Stimulated activated CD8-positive, alpha-beta memory T cell treated with anti-CD3 and anti-CD28 coated beads, Interleukin-4, amount 100 ng/mL, for 4 hours (primary cell): Measurements from ENCODE around the gene MTA3.
A peak's percentile ranks its signal among the peaks of the same experiment; 100 is the strongest.

Experiments
- DNase-seq, 2 donors: peaks; one replicate each; pipeline ENCODE4 v3.0.0-alpha.2; 2020; ENCODE audit warnings: low read depth in 2 of 2, low spot score in 1 of 2

MTA3 gene

DNA sequence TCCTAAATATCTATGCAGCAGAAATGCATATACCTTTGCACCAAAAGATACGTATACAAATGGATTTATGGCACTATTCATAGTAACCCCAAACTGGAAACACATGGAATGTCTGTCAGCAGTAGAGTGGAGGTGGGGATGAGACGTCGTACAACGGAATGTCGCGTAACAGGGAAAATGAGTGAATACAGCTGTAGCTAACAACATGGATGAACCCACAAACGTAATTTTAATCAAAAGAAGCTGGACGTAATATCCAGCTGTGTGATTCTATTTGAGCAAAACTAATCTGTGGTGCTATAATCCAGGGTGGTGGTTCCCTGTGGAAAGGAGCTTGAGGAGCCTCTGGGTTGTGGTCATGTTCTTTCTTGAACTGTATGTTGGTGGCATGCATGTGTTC, 89.9 kb downstream of the MTA3 start:
- DNase-seq = no peak

DNA sequence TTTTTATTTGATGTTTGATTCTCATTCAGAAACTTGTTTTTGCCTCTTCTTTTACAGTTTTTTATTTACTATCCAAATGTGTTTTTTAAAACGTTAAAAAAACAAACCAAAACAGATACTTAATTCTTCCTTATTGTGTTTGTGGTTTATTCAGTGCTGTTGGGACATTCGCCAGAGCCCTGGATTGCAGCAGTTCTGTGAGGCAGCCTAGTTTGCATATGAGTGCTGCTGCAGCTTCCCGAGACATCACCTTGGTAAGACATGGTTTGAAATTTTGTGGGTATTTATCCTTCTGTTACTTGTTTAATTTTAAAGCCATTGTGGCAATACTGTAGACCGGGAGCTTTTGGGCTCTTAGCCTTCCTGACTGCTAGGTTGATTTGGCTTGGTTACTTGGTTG, 91.2 kb downstream of the MTA3 start:
- no peak for DNase-seq

DNA sequence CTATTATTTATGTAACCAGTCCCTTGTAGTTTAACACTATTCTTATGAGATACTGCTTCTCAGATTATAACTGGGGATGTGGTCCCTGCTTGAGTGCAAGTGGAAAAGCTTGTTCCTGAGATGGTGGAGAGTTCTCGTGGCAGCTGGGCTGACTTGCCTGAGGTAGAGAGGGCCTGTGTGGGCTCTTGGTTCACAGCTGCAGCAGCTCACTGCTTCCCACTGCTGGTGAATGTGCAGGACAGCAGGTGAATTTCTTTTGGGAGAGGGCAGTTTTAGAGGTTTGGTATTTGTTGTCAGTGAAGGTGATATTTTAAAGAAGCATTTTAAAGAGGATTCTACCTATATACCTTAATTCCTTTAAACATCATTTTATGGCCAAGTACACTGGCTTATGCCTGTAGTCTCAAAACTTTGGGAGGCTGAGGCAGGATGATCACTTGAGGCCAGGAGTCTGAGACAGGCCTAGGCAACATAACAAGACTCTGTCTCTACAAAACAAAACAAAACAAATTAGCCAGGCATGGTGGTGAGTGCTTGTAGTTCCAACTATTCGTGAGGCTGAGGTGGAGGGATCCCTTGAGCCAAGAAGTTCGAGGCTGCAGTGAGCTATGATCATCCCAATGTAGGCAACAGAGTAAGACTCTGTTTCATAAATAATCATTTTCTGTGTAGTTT, 94.8 kb downstream of the MTA3 start:
- peak; percentile 21 to 26 for DNase-seq

DNA sequence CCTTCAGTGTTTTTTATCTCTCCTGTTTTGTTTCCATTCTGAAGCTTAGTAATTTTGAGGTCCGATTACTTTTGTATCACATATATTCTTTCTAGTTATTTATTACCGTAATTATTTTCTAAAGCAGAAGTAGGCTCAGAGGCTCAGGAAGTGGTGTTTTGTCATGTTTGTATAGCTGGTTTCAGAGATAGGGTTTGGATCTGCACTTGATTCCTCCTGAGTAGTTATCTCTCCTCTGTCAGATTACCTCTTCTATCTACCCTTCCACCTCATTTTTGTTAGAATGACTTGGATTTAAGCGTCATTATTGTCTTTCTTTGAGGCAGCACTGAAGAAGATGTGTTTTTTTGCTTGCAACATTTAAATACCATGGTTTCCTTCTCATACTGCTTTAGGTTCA, 95.4 kb downstream of the MTA3 start:
- no peak for DNase-seq

DNA sequence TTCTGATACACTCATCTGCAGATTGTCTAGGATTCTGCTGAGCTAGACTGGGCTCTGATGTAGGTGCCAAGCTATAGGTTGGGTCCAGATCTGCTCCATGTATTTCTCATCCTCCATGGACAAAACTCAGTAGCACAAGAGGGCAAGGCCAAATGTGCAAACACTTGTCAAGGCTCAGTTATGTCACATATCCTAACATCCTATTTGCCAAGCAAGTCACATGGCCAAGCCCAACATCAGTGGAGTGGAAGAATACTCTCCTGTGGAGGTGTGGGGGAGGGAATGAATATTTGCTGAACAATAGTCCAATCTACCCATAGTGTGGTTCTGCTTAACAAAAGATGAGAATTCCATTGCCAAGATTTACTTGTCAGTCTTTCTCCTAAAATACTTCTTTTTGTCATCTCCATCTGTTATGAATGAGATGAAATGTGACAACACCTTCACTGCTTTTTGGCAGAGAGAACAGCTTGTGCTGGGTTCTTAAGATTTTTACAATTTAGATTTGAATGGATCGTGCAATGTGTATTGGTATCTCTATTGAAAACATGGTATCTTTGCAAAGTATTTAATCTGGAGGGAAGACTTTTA, 105.7 kb downstream of the MTA3 start:
- DNase-seq = no peak

DNA sequence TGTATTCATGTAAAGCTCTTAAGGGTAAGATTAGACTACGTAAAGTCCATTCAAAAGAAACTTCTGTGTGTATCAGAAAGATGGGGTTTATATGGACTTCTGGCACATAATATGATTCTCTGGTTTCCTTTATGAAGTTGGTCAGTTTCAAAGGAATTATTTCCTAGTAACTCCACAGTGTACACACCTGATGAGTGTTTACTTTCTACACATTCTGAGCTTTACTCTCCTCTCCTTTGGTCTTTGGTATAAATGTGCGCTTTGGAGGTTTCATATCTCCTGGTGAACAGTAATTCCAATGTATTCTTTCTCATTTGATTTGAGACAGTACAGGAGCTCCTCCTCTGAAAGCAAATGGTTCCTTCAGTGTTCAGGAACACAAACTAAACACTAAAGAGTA, 107.4 kb downstream of the MTA3 start:
- DNase-seq = no peak

DNA sequence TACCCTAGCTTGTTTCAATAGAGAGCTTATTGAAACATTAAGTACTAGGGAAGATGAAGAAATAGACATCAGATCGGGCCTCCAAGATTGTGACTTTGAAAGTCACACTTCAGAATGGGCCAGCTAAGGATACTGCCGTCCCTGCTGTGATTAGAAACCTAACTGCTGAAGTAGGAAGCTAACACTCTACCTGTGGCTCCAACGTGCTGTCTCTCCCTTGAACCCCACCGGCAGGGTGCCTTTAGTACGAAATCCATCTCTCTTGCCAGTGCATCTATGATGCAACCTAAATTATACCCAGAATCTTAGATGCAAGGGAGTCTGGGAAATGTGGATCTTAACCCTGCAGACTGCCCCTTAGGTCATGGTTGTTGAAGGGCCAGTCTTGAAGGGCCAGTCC, 116.9 kb downstream of the MTA3 start:
- DNase-seq = no peak

DNA sequence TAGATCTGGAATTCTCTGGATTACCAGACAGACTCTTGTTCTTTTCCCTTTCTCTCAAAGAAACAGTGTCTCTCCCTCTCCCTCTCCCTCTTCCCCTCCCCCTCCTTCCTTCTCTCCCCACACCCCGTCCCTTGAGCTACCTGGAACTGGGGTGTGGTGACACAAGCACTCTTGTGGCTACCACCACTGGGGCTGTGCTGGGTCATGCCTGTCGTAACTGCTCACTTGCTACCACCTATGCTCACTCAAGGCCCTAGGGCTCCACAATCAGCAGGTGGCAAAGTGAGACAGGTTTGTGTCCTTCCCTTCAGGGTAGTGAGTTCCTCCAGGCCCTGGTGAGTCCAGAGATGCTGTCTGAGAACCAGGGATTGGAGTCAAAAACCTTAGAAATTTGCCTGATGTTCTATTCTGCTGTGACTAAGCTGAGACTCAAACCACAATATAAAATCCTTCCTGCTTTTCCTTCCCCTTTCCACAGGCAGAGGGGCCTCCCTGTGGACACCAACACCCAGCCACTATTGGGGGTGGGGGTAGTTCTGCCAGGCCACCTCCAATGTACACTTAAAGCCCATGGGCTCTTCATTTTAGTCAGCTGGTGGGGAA, 124.7 kb downstream of the MTA3 start:
- no peak for DNase-seq

DNA sequence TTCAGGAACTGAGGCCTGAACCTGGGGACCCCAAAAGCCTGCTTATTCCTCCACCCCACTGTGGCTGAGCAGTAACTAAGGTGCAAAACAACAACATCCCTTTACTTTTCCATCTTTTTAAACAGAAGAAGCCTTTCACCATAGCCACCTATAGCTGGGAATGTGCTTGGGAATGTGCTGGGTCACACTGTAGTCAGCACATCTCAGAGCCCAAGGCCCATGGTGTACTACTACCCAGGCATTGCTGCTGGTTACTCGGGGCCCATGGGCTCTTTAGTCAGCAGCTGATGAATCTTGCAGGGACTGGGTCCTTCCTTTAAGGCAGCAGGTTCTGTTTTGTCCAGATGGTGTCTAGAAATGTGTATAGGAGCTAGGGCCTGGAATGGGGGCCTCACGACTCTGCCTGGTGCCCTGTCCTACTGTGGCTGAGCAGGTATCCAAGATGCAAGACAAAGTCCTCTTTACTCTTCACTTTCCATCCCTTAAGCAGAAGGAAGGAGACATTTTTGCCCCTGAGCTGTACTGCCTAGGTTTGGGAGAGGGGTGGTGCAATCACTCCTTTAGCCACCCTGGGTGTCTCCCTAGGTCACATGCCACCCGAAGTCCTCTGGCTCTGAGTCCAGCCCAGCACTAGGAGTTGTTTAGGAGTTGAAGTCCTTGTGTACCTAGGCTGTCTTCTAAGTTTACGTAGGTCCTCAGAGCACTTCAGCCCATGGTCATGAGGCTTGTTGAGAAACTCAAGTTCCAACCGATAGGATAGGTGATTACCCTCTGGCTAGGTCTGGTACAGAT, 125.5 kb downstream of the MTA3 start:
- no peak for DNase-seq

DNA sequence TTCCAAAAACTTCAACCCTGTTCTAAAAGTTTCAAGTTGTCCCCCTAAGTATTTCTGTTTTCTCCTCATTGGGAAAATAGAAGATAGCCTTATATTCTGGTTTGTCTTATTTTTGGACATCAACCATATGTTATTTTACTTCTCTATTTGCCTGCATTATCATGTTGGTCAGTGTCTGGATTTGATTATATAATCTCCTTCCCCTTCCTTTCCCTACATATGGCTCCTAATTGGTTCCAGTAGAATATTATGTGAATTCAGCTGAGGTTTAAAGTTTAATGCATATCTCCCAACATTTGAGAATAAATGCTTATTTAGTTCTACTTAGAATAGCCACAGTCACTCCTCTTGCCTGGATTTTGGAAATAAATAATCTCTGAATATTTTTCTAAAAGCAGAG, 128.6 kb downstream of the MTA3 start:
- no peak for DNase-seq

DNA sequence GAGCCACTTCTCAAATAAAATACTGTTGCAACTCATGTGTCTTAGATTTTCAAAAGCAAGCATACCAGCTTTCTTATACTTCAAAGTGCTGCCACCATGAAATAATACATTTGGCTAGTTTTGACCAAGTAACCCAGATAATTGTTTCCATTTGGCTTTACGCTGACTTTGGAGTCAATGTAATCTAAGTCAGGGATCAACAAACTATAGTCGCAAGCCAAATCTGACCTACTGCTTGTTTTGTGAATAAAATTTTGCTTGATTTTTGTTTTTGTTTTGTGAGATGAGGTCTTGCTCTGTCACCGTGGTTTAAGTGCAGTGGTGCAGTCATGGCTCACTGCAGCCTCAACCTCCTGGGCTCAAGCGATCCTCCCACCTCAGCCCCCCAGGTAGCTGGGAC, 130.5 kb downstream of the MTA3 start:
- DNase-seq = no peak

DNA sequence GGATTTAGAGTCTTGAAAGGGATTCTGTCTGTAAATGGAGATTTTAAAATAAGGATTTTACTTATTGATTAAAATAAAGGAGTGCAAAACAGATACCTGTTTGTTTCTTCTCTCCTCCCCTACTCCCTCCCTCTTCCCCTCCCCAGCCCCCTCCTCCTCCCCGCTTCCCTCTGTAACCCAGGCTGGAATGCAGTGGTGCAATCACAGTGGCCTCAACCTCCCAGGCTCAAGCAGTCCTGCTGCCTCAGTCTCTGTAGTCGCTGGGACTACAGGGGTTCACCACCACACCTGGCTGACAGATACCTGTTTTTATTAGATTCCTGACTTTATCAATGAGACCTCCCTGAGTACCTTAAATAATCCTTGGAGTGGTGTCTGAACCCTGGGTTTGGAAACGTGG, 138.4 kb downstream of the MTA3 start:
- no peak for DNase-seq

DNA sequence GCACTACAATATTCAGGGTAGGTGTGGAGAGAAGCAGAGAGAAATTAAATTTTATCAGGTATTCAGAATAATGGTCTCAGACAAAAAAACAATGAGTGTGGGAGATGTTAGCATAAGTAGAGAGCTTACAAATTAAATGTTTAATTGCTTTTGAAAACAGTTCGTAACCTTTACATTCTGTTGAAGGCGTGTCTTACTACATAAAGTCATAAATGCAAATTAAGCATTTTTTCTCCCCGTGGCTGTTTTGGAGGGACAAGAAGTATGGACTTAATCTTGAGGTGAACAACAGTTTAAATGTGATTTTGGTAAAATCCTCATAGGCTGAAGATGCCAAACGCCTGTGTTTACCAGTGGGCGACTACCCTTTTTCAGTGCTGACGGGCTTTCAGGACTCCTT, 139.7 kb downstream of the MTA3 start:
- no peak for DNase-seq

DNA sequence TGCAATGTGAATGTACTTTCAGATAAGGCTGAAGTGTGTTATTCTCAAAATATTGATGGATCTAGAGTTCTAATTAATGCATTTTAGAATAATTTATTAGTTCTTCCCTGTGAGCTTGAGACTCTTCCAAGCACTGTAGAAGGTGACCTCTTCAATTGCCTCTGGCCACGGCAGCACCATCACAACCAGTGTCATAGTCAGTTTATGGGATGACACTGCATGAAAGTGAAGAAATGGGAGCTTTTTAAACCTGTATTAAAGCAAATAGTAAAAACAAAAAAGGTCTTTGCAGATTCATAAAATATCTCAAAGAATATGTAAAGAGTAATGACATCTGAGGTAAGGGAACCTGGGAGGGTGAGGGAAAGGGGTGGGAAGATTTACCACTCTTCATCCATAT, 143.5 kb downstream of the MTA3 start:
- no peak for DNase-seq

DNA sequence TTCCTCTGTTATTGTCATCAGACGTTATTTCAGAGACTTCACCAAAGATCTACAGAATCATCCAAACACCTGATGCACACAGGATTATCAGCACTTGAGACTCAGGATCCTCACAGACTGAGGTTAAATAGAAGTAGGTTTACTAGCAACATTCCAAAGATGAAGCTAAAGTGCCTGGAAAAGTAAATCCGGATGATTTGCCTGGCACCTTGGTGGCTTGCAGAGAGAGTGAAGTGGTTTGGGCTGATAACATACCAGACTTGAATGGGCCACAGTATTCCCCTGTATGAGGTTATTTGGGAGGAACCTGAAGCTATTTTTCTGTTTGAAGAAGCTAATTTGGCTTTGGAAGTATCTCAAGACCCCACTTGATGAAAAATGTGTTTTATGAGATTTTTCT, 144.5 kb downstream of the MTA3 start:
- DNase-seq = no peak

DNA sequence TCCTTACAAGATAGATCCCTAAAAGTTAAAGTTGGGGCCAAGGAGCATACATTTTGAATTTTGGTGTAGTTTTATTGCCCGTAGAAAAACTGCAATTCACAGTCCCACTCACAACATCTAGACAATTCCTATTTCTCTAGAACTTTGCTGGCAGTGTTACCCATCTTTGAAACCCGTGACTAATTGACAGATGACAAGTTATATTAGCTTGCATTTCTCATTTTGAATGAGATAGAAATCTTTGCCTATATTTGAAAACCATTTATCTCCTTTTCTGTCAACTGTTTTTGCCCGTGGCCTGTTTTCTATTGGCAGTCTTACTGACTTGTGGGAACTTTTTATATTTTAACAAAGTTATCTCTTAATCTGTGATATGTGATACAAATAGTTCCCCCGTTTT, 145.5 kb downstream of the MTA3 start:
- no peak for DNase-seq

DNA sequence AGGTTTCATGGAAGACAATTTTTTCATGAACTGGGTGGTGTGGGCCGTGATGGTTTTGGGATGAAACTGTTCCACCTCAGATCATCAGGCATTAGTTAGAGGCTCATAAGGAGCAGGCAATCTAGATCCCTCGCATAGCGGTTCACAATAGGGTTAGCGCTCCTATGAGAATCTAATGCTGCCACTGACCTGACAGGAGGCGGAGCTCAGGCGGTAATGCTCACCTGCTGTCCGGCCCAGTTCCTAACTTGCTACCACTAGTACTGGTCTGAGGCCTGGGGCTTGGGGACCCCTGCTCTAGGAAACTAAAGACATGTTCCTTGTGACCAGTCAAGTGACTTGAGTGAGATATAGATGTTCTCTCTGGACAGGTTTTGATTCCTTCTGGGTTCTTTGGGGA, 146.3 kb downstream of the MTA3 start:
- no peak for DNase-seq

DNA sequence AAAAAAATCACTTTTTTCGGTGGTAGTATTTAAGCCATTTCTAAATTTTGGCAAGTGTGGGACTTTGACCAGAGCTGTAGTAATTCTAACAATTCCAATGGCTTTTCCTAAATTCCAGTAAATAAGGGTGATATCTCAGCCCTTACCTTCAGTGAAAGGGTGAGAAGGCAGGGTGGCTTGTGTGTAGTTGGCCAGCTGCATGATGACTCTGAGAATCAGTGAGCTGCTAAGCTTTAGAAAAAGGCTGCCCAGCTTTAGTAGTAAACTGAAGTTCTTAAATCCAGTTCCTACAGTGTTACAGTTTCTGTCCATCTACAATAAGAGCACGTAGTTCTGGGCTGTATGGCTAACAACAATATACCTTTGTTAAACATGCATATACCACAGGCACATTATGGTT, 153.5 kb downstream of the MTA3 start:
- no peak for DNase-seq

DNA sequence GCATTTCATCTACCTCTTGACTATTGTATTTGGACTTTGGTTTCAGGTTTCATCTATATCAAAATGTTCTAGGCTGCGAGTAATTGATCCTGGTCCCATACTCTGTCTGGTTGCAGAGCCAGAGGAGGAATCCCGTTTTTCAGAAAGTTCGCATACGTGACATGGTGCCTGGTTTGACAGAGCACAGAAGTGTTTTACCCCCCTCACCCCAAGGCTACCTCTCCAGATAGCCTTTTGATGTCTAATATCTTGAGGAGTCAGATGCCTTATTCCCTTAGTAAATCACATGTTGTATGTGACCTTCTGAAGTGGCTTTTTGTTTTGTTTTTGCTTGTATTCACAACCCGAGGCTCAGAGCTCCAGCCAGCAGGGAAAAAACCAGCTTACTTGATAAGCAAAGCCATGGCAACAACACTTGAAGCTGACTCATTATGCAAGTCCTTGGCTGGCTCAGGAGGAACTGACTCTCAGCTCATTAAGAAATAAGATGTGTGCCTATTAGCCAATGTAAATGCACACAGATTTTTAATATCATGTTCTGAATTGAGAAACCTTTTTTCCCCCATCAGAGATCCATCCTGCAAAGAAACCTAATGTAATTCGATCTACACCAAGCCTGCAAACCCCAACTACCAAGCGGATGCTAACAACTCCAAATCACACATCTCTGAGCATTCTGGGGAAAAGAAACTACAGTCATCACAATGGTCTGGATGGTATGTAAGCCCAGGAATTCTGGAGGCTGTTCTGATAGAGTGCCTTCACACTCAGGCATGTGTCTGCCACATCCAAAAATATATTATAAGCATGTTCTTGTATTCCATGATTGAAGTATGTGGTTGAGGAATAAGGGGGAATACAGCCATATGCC, 154.1 kb downstream of the MTA3 start:
- no peak for DNase-seq

DNA sequence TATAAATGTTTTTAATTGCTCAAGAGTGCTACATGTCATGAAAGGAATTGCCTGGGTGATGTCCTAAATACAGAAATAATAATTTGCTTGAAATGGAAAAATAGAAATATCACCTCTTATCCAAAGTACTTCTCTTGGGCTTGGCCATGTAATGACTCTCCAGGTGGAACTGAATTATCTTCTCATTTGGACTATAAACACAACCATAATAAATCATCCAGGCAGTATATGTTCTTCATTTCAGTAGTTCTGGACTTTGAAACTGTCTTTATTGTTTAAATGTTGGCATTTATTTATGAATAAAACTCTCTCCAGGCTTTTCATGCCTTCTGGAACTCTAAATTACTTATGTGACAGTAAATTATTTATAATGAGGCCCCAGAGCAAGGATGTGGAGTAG, 155.0 kb downstream of the MTA3 start:
- no peak for DNase-seq

DNA sequence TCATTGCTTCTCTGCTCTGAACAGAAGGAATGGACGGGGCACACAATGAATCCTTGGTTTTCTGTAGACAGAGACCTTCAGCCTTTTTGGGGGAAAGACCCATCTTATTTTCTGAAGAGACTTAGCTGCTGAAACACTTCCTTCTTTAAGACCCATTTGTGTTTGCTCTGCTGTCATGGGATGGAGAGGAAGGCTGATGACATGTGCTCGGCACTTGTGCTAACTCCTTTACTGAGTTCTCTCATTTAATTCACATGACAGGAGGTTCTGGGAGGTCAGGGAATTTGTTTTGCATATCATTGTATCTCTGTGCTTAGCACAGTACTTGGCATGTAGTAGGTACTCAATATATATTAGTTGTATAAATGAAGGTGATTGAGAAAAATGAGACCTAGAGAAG, 156.5 kb downstream of the MTA3 start:
- no peak for DNase-seq
